NCI-H1417 (cell line): ENCODE measurements around the gene SLC22A31.
"Not testable (repeated sequence)": the region's sequence is repeated elsewhere in the genome, so short reads cannot be mapped to it uniquely, and the experiment has no call there.

ENCODE experiments used
- DNase-seq, 3 experiments: peaks; one replicate each; lab custom pipeline; 2025; lab: John Stamatoyannopoulos, UW

The SLC22A31 gene

DNA sequence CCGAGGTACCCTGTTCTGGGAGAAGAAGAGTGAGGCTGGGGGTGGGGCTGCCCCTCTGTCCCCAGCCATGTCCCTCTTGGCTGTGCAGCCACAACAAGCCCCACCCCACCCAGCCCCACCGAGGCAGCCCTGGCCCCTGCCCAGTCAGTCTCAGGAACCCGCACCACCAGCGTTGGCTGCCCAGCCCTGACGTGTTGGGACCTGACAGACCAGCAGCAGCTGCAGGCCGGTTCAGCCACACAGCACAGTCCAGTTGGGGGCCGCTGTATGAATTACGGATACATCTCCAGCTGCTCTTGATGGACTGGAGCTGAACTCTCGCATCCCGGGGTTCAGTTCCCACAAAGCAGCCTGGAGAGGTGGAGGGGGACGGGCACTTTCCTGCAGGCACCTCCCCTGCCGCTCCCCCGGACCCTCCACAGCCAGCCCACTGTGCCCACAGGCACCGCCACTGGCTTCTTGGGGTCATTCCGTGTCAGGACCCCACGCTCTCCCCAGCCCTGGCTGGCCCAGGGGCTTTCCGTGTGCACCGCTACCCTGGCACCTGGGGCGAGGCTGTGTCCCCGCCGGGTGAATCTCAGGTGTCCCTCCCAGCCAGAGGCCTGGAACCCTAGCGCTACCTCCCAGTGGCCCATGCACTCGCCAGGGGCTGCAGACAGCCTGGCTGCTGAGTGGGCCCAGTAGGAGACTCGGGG lies 21.7 kb downstream of the SLC22A31 start:
- DNase-seq: no peak

GRCh38 chr16:89177501-89177900 lies 22.8 kb downstream of the SLC22A31 start:
- no peak for DNase-seq

DNA sequence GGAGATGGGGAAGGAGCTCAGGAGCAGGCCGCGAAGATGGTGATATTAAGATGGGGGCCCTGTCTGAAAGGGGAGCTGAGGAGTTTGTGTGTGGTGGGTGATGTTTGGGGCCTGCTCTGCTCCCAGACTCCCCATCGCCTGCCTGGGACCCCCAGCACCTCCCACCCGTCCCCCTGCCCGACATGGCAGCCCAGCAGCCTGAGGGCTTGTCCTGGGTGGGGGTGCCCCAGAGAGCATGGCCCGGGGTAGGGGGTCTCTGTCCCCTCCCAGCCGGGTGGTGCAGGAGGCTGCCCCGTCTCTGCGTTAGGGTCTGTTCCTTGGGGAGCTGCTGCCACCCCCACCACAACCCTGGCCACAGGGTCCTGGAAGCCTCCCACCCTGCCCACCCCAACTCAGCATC lies 23.6 kb downstream of the SLC22A31 start:
- no peak for DNase-seq

DNA sequence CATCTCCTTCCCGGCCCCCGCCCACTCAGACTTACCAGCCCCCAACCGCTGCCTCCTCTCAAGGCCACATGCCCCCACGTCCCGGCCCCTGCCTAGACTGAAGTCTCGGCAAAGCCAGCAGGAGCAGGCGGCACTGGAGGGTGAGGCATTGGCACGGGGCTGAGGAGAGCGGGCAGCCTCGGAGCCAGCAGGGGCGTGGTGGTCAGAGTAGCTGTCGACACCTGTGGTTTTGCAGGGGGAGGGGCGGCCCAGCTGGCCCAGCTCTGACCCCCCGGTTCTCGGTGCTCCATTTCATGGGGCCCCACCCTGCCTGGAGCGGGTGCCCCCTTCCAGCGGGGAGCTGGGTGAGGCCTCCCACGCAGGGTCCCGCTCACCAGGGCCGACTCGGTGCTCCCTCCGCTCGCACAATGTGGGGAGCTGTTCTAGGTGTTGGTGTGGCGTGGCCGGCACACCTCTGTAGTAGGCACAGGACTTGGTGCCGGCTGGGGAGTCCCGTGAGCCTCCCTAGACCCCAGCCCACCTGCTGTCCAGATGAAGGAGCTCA lies 24.1 kb downstream of the SLC22A31 start:
- DNase-seq: no peak

DNA sequence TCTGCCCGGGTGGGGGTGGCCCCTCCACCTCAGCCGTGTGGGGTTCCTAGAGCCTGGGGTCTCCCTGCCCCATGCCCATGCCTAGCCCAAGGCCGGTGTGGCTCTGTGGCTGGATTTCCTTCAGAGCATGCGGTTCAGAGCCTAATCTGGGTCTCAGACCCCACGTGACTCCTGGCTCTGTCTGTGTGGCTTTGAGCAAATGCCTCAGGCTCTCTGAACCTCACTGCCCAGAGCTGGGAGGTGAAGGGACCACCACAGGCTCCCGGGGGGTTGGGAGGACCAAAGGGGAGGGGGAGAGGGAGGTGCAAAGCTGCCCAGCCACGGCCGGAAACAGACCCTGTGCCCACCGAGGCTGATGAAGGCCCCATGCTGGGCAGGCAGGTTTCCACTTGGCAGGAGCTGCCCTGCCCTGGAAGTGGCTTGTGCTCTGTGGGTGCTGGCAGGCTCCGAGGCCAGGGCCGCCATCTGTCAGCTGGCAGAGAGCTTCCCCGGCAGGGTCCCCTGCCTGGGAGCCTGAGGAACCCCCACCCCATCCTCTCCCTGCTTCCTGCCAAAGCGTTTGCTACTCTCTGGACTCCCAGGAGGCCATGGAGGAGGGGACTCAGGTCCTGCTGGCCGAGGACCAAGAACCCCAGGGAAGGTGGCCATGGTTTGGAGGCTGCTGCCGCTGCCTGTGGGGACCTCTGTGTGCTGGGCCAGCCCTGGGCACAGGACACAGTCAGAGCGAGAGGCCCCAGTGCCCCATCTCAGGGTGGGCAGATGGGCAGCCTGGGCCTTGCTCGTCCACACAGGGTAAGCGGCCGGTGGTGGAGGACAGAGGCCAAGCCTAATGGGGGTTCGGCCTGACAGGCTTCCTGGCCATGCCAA lies 24.8 kb downstream of the SLC22A31 start:
- DNase-seq: no peak

- DNase-seq: no peak
Observed at GRCh38 chr16:89174877-89175276, 25.5 kb downstream of the SLC22A31 start.

GRCh38 chr16:89174055-89174827 lies 26.1 kb downstream of the SLC22A31 start:
- no peak for DNase-seq

DNA sequence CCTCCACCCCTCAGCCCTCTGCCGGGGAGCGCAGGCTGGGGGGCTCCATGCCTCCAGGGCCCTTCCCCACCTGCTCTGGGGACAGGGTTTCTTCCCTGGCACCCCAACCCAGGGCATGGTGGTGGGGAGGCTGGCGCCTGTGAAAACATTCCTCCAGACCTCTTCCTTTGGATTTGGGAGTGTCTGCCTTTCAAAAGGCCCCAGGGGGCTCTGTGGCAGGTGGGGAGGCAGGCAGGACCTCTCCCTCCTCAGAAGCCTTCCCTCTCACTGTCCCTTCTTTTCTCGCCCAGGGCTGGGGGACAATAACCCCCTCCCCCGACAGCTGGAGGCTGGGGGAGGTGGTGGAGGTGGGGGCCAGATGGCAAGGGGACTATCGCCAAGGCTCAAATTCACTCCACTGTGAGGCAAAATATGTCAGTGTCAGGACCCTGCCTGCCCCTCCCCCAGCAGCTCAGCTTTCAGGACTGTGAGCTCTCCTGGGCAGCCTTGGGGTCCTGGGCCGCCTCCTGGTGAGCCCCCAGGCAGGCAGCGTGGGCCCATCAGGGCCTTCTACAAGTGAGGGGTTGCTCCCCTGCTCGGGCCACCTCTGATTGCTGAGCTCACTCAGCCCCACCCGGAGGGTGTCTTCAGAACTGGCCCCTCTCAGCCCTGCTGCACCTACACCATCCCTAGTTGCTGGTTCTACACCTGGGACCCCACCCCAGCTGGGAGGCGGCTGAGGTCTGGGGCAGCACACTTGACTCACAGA lies 27.0 kb downstream of the SLC22A31 start:
- no peak for DNase-seq

- DNase-seq: no peak
Observed at GRCh38 chr16:89172528-89173173, 27.7 kb downstream of the SLC22A31 start.

GRCh38 chr16:89172171-89172527 lies 28.2 kb downstream of the SLC22A31 start:
- DNase-seq: no peak

- DNase-seq: peak; percentile 87 to 95 (median 92)
Observed at GRCh38 chr16:89171216-89172170, 28.8 kb downstream of the SLC22A31 start, which contains the start of gene CDH15. TSS of gene CDH15 (plus strand) at chr16:89171748. CDS start at chr16:89171832, 84 bp downstream.

DNA sequence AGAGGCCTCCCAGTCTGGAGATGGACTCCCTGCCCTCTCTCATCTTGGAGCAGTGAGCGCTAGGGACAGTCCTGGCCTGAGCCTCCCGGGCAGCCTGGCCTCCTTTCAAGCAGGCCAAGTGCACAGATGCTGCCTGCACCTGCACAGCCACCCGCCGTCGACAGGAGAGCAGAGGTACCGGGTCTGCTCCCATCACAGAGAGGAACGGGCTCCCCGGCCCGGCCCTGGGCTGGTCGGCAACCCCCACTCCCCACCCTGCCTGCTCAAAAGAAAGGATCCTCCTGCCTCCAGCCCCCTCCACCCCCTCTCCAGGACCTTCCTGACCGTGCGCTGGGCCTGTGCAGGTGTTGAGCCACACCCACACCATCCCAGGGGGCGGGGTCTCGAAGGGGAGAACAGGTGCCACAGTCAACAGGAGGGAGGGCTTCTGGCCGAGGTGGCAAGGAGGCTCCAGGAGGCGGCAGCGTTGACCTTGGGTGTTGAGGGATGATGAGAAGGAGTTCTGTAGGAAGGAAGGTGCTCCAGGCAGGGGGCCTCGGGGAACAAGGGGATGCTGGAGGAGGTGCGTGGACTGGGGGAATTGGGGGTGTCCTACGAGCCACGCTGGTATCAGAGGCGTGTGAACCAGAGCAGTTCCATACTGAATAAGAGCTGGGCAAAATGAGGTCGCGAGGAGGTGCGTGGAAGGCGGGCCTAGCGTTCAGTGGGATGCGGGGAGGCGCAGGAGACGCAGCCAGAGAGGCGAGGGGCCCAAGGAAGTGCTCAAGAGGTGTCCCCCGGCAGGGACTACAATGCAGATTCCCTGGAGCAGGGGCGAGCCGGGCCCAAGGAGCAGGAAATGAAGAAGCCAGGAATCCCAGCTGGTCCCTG lies 29.8 kb downstream of the SLC22A31 start:
- DNase-seq: peak; percentile 65 to 78 (median 70)

DNA sequence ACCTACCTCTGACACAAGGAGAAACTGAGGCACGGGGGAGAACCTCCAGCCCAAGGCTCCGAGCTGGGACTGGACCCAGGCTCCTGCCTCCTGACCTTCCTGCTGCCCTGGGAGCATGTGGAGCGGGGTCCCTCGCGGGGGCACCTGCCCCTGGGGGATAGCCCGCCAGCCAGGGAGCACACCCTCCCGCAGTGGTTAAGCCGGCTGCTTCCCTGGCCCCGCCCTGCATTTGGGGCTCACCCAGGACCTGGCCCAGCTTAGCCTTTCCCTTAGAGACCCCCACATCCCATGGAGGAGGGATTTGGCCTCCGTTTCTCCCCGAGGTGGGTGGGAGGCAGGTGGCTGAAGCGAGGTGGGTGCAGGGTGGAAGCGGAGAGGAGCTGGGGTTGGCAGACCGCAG lies 30.6 kb downstream of the SLC22A31 start:
- DNase-seq: no peak

- peak in 1 of 3 experiments; percentile 15 for DNase-seq
Observed at GRCh38 chr16:89168381-89169189, 31.8 kb downstream of the SLC22A31 start.

DNA sequence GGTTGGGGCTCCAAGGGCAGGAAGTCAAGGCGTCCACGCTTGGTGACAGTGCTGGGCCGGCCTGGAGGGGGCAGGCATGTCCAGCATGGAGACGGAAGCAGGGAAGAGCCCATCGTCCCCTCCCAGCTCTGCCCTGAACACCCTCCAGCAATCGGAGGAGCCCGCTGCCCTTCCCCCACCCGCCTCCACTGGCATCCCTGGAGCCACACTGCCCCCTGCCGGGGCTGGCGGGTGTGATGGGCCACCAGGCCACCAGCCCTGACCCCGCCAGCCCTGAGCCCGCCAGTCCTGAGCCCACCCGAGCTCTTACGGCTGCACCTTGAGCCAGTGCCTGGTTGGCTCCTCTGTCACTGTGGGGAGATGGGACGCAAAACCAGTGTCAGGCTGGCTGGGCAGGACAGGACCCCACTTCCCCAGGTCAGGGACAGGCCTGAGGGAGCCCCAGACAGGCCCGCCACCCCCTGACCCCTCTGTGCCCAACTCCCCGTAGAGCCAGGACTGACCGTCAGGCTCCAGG lies 32.9 kb downstream of the SLC22A31 start:
- DNase-seq: peak; percentile 67 to 80 (median 74)

- no peak for DNase-seq
Observed at GRCh38 chr16:89166696-89167424, 33.5 kb downstream of the SLC22A31 start.

GRCh38 chr16:89165681-89165979 lies 34.7 kb downstream of the SLC22A31 start:
- DNase-seq: not testable (repeated sequence)
